Skin of body (tissue), 1 donor: ENCODE data around the gene TXNL4A. TPM values are rescaled to one million over a fixed set of nuclear protein-coding genes. Genes with fewer than 3 reads are reported as not detected.

Experiments used
- total RNA-seq: library from RNA; depleted of rRNA; stranded (reverse); fragments of >200 nt; gene quantifications from one replicate; pipeline ENCODE4 v1.2.3, GENCODE V29; 2014

The TXNL4A gene
- total RNA-seq, 1 donor from 2014 or later, result 22.9 TPM

Other genes starting within 250 kb of the TXNL4A start
- gene KCNG2, start 190.6 kb downstream of the TXNL4A start, total RNA-seq, result 0.49 TPM
- 22.7 TPM for gene SLC66A2, start 36.9 kb downstream of the TXNL4A start, total RNA-seq
- 9.8 TPM for gene HSBP1L1, start 23.9 kb downstream of the TXNL4A start, total RNA-seq
- 33.4 TPM for gene RBFA, start 45.9 kb upstream of the TXNL4A start, total RNA-seq
- 14.8 TPM for gene ADNP2, start 120.7 kb upstream of the TXNL4A start, total RNA-seq